ENCODE measurements around the gene ZNF521.

DNA sequence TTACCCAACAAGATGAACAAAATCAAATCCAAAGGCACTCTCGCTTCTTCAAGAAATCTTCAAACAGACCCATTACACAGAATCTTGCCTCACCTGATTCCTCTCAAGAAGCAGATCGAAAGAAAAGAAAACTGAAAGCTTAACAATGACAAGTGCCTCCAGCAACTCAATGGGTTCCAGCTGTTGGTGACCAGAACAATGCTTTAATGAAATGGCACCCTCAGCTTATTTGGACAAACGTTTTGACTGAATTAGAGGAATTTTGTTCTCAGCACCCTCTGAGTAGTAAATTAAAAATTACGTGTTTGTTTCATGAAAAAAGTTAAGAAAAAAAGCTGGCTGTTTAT, 211.0 kb downstream of the ZNF521 start:
- no peak for TF ChIP-seq SIN3A (IDR thresholded peaks at IDR 0.05; ENCODE audit: borderline replicate concordance, low read depth, low read length)
- no peak for TF ChIP-seq POLR2AphosphoS5 (IDR thresholded peaks at IDR 0.05; ENCODE audit: low read depth, low read length)
- no peak for TF ChIP-seq ISL2 (CRISPR knock-in tag; IDR thresholded peaks at IDR 0.05)
- no peak for TF ChIP-seq ELF1 (CRISPR knock-in tag; IDR thresholded peaks at IDR 0.05)
- TF ChIP-seq, protein P1, sequence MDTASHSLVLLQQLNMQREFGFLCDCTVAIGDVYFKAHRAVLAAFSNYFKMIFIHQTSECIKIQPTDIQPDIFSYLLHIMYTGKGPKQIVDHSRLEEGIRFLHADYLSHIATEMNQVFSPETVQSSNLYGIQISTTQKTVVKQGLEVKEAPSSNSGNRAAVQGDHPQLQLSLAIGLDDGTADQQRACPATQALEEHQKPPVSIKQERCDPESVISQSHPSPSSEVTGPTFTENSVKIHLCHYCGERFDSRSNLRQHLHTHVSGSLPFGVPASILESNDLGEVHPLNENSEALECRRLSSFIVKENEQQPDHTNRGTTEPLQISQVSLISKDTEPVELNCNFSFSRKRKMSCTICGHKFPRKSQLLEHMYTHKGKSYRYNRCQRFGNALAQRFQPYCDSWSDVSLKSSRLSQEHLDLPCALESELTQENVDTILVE (CRISPR knock-in tag; IDR thresholded peaks at IDR 0.05), result no peak
- no peak for TF ChIP-seq SAFB2 (CRISPR knock-in tag; IDR thresholded peaks at IDR 0.05; ENCODE audit: borderline replicate concordance, low read depth)
- TF ChIP-seq FOXO4 (CRISPR knock-in tag; conservative IDR thresholded peaks at IDR 0.05), result no peak
- no peak for TF ChIP-seq ESRRA (CRISPR knock-in tag; IDR thresholded peaks at IDR 0.05; ENCODE audit: low read depth)
- no peak for TF ChIP-seq CTCF (CRISPR knock-in tag; IDR thresholded peaks at IDR 0.05)
- no peak for TF ChIP-seq HNRNPH1 (optimal IDR thresholded peaks at IDR 0.05; ENCODE audit: low read depth, low read length)
